ENCODE results near the gene ZC3H7A. TPM values are rescaled to one million over a fixed set of nuclear protein-coding genes. Genes with fewer than 3 reads are reported as not detected.

ZC3H7A gene
- total RNA-seq, 1 donor from 2014 or later = 163 TPM

- DNase-seq (no peak), ATAC-seq (ENCODE audit: low read depth) (no peak)
- Mint-ChIP-seq H3K27ac (no peak overlapping the region), H3K9me3 (no peaks in the 10 kb centered on the region), H3K27me3 (no peaks in the 10 kb centered on the region), H3K36me3 (ENCODE audit: low read depth) (peaks cover 88% of the 10 kb centered on the region), H3K4me1 (peaks cover 31% of the 10 kb centered on the region), H3K4me3 (no peak overlapping the region)
- intact Hi-C loops (cut with micrococcal nuclease) = no loop called here
- POLR2A ChIA-PET = interaction anchor here (0.8 to 3.6 kb wide), 5 partner anchors 15 to 52 kb away, joined by 3 to 61 read pairs (median 51); partner anchors contain the start of genes TXNDC11 and ZC3H7A
- CTCF ChIA-PET = interaction anchor here (0.7 kb wide), 1 partner anchor 57 kb away, joined by 3 read pairs; no protein-coding TSS in a partner anchor
- no peak for TF ChIP-seq CTCF (IDR thresholded peaks at IDR 0.05)
These were observed 39.1 kb downstream of the ZC3H7A start for GRCh38 chr16:11757671-11758545.

- ATAC-seq (ENCODE audit: low read depth) = no peak
- H3K4me3 Mint-ChIP-seq = no peak overlapping the region
- H3K27ac Mint-ChIP-seq = no peak overlapping the region
- DNase-seq = no peak
- CTCF ChIA-PET = no interaction called here
- intact Hi-C loops (cut with micrococcal nuclease) = no loop called here
- no peak for TF ChIP-seq CTCF (IDR thresholded peaks at IDR 0.05)
- H3K4me1 Mint-ChIP-seq = peaks cover 25% of the 10 kb centered on the region
- POLR2A ChIA-PET = no interaction called here
- H3K9me3 Mint-ChIP-seq = no peaks in the 10 kb centered on the region
- peaks cover 86% of the 10 kb centered on the region for H3K36me3 Mint-ChIP-seq (ENCODE audit: low read depth)
- no peaks in the 10 kb centered on the region for H3K27me3 Mint-ChIP-seq
These were observed 40.8 kb downstream of the ZC3H7A start for GRCh38 chr16:11756248-11756647.

- intact Hi-C loops (cut with micrococcal nuclease) = no loop called here
- H3K36me3 Mint-ChIP-seq (ENCODE audit: low read depth) = peaks cover 86% of the 10 kb centered on the region
- CTCF ChIA-PET = no interaction called here
- H3K9me3 Mint-ChIP-seq = no peaks in the 10 kb centered on the region
- H3K4me3 Mint-ChIP-seq = no peak overlapping the region
- no peak for TF ChIP-seq CTCF (IDR thresholded peaks at IDR 0.05)
- POLR2A ChIA-PET = interaction anchor here (0.7 to 0.9 kb wide), 2 partner anchors 17 to 54 kb away, joined by 3 to 6 read pairs; no protein-coding TSS in a partner anchor
- no peaks in the 10 kb centered on the region for H3K27me3 Mint-ChIP-seq
- peaks cover 15% of the 10 kb centered on the region for H3K4me1 Mint-ChIP-seq
- no peak for ATAC-seq (ENCODE audit: low read depth)
- H3K27ac Mint-ChIP-seq = no peak overlapping the region
- no peak for DNase-seq
These were observed 41.9 kb downstream of the ZC3H7A start for GRCh38 chr16:11755022-11755760.

GRCh38 chr16:11752856-11753255, 44.2 kb downstream of the ZC3H7A start:
- no peak overlapping the region for H3K4me3 Mint-ChIP-seq
- TF ChIP-seq CTCF (IDR thresholded peaks at IDR 0.05) = no peak
- peaks cover 84% of the 10 kb centered on the region for H3K36me3 Mint-ChIP-seq (ENCODE audit: low read depth)
- H3K27me3 Mint-ChIP-seq = no peaks in the 10 kb centered on the region
- H3K27ac Mint-ChIP-seq = no peak overlapping the region
- no peaks in the 10 kb centered on the region for H3K9me3 Mint-ChIP-seq
- ATAC-seq (ENCODE audit: low read depth) (no peak), DNase-seq (no peak)
- no peaks in the 10 kb centered on the region for H3K4me1 Mint-ChIP-seq
- ChIA-PET POLR2A (interaction anchor here (0.6 to 2.1 kb wide), 2 partner anchors 10 to 36 kb away, joined by 4 to 8 read pairs; partner anchors contain the start of gene TXNDC11), CTCF (no interaction called here)
- intact Hi-C loops (cut with micrococcal nuclease) = no loop called here

GRCh38 chr16:11750056-11750455, 47.0 kb downstream of the ZC3H7A start:
- Mint-ChIP-seq H3K36me3 (ENCODE audit: low read depth) (peaks cover 61% of the 10 kb centered on the region), H3K4me1 (no peaks in the 10 kb centered on the region), H3K4me3 (no peak overlapping the region), H3K27ac (peak overlapping the region; percentile 35), H3K27me3 (no peaks in the 10 kb centered on the region), H3K9me3 (no peaks in the 10 kb centered on the region)
- intact Hi-C loops (cut with micrococcal nuclease) = no loop called here
- no peak for TF ChIP-seq CTCF (IDR thresholded peaks at IDR 0.05)
- CTCF ChIA-PET = no interaction called here
- DNase-seq (no peak), ATAC-seq (ENCODE audit: low read depth) (no peak)
- POLR2A ChIA-PET = interaction anchor here (0.6 kb wide), 1 partner anchor 13 kb away, joined by 3 read pairs; no protein-coding TSS in a partner anchor
